ENCODE data around the gene CLEC18A. TPM values are rescaled to one million over a fixed set of nuclear protein-coding genes. Genes with fewer than 3 reads are reported as not detected.

The CLEC18A gene
- total RNA-seq, 1 experiment from 2014 or later: 1.6 TPM

GRCh38 chr16:69916462-69916861 is 34.7 kb upstream of the CLEC18A start:
- Histone ChIP-seq H3T11ph (ENCODE audit: low read length) (no peak overlapping the region), H3K4me2 (ENCODE audit: insufficient read depth, insufficient read length, low read length) (no peak overlapping the region), H3K23me2 (ENCODE audit: insufficient read length, low read depth, low read length, poor library complexity, severe bottlenecking) (no peaks in the 10 kb centered on the region), H2BK12ac (ENCODE audit: insufficient read length, low read depth, low read length) (no peak overlapping the region), H2AFZ (ENCODE audit: low read length) (no peak overlapping the region), H3K56ac (ENCODE audit: insufficient read length, low read depth, low read length) (no peak overlapping the region), H3K9ac (ENCODE audit: extremely low read depth, insufficient read length, low read length) (no peak overlapping the region), H3K79me2 (ENCODE audit: insufficient read depth, low read length) (no peaks in the 10 kb centered on the region), H2BK20ac (ENCODE audit: low read depth, low read length, poor library complexity, severe bottlenecking) (no peak overlapping the region), H3K27ac (ENCODE audit: insufficient read length, low read depth, low read length) (no peak overlapping the region), H2AK5ac (ENCODE audit: insufficient read length, low read length) (no peak overlapping the region), H4K5ac (ENCODE audit: insufficient read length, low read depth, low read length) (no peak overlapping the region), H4K91ac (ENCODE audit: insufficient read length, low read depth, low read length) (no peak overlapping the region), H4K20me1 (ENCODE audit: control insufficient read depth, insufficient read depth, insufficient read length) (no peaks in the 10 kb centered on the region), H3K4ac (ENCODE audit: low read depth, low read length) (no peak overlapping the region), H3K9me3 (ENCODE audit: control insufficient read depth, low read depth, low read length) (no peaks in the 10 kb centered on the region), H3K23ac (ENCODE audit: insufficient read length, low read depth, low read length) (no peak overlapping the region), H2BK5ac (ENCODE audit: insufficient read length, low read length) (no peak overlapping the region), H3K14ac (ENCODE audit: insufficient read depth, low read length) (no peak overlapping the region), H3K18ac (ENCODE audit: insufficient read length, low read depth, low read length) (no peak overlapping the region), H4K8ac (replicated peaks; ENCODE audit: insufficient read length, low read depth, low read length) (no peak overlapping the region), H3K4me1 (ENCODE audit: insufficient read depth, low read length) (0 out of 2 replicates have a peak, but pooled peaks cover 4% of the 10 kb centered on the region), H2BK120ac (ENCODE audit: low read depth, low read length, poor library complexity, severe bottlenecking) (no peak overlapping the region), H2BK15ac (ENCODE audit: low read depth, low read length) (no peak overlapping the region), H3K79me1 (ENCODE audit: insufficient read depth, low read depth, low read length, poor library complexity, severe bottlenecking) (no peaks in the 10 kb centered on the region), H3K27me3 (ENCODE audit: insufficient read depth, low read length) (no peaks in the 10 kb centered on the region)
- DNase-seq: no peak
- Mint-ChIP-seq H3K4me3 (no peak overlapping the region), H3K27ac (peak overlapping the region; percentile 5 to 31 (median 9); a peak in 6 of 7 replicates), H3K27me3 (ENCODE audit: low read depth) (no peaks in the 10 kb centered on the region), H3K36me3 (ENCODE audit: insufficient read depth in 1 of 3, low read depth in 3 of 3) (peaks cover 0 to 7% (median 5%) of the 10 kb centered on the region in 3 experiments; a peak in 4 of 7 replicates), H3K9me3 (no peaks in the 10 kb centered on the region), H3K4me1 (peaks cover 16 to 19% of the 10 kb centered on the region in 2 experiments)
- TF ChIP-seq, protein P1, sequence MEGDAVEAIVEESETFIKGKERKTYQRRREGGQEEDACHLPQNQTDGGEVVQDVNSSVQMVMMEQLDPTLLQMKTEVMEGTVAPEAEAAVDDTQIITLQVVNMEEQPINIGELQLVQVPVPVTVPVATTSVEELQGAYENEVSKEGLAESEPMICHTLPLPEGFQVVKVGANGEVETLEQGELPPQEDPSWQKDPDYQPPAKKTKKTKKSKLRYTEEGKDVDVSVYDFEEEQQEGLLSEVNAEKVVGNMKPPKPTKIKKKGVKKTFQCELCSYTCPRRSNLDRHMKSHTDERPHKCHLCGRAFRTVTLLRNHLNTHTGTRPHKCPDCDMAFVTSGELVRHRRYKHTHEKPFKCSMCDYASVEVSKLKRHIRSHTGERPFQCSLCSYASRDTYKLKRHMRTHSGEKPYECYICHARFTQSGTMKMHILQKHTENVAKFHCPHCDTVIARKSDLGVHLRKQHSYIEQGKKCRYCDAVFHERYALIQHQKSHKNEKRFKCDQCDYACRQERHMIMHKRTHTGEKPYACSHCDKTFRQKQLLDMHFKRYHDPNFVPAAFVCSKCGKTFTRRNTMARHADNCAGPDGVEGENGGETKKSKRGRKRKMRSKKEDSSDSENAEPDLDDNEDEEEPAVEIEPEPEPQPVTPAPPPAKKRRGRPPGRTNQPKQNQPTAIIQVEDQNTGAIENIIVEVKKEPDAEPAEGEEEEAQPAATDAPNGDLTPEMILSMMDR (conservative IDR thresholded peaks at IDR 0.05): no peak
- no CpG with 5 or more reads among the region's 1 CpG for WGBS (ENCODE audit: extremely low coverage, insufficient read length, low lambda C conversion rate)
